Pancreas (tissue), 10 donors: ENCODE results near the gene GSE1. TPM values are rescaled to one million over a fixed set of nuclear protein-coding genes. Genes with fewer than 3 reads are reported as not detected.

Experiments
- ATAC-seq, 4 donors: fragments of 200-7000 bp; cut with Tn5 transposase; one replicate each; pipeline versions ENCODE4 v1.8.0 to v1.9.1; 2020; ENCODE audit warnings: mild to moderate bottlenecking in 4 of 4, moderate library complexity in 4 of 4
- DNase-seq, 6 donors: peaks; one replicate each; pipeline ENCODE4 v3.0.0-alpha.2; 2020
- FAIRE-seq: peaks from 2 replicates; lab custom pipeline; 2012; peaks lifted over from hg19 to GRCh38; lab: Jason Lieb, UNC
- H3K27ac ChIP-seq, 4 donors: fragments of 200-600 bp; sonication (generic); 1 replicate in 3 of 4; 2 replicates in 1 of 4; pipeline versions ENCODE4 v1.5.0 to v1.8.0; 2020
- H3K27me3 ChIP-seq, 4 donors: fragments of 200-600 bp; one replicate each; pipeline ENCODE4 v1.8.0; 2021
- H3K36me3 ChIP-seq, 3 donors: fragments of 200-600 bp; sonication (generic) in 1 of 3; one replicate each; pipeline versions ENCODE4 v1.5.0 to v1.8.0; 2020 to 2021
- H3K4me1 ChIP-seq, 3 donors: fragments of 200-600 bp; one replicate each; pipeline ENCODE4 v1.8.0; 2021
- H3K4me3 ChIP-seq, 4 donors: fragments of 200-600 bp; sonication (generic) in 2 of 4; one replicate each; pipeline versions ENCODE4 v1.5.0 to v1.8.0; 2020 to 2021
- H3K9me3 ChIP-seq, 4 donors: fragments of 200-600 bp; one replicate each; pipeline ENCODE4 v1.8.0; 2021
- WGBS, 2 donors: extraction: QIAGEN DNeasy Blood & Tissue Kit; methylation state at CpG; one replicate each; pipeline ENCODE4 v1.1.7; 2013; 5-methylcytosine and 5-hydroxymethylcytosine counted together
- intact Hi-C, 3 donors: fragments of 100-400 bp; cut with DNase I; formaldehyde crosslinking; loops; one replicate each; pipeline versions ENCODE4 v1.11.1 to v1.14.2; 2022
- polyA plus RNA-seq, 2 donors: library from polyadenylated mRNA; stranded (reverse); fragments of 200-250 nt; gene quantifications; one replicate each; pipeline ENCODE4 v1.2.3, GENCODE V29; 2013
- total RNA-seq, 6 donors: library from RNA; stranded (reverse); fragmentation: NEBNext Ultra II Directional in 4 of 6; extraction: Animal tissue kit (Norgen Biotek cat#: 25700) in 4 of 6; gene quantifications; one replicate each; pipeline versions ENCODE4 v1.2.1 to v1.2.4, GENCODE V29; 2021 to 2023
- TF ChIP-seq, protein P1 (sequence below), 4 donors: fragments of 200-600 bp; sonication (generic) in 3 of 4; IDR thresholded peaks; one replicate each; pipeline versions ENCODE4 v1.5.0 to v1.8.0; 2021; ENCODE audit warnings: antibody characterized with exemption in 4 of 4
- donor health status: healthy with polysubstance abuse.
- donor health status: DM: no; HTN: no; CAD: no; lungs with moderate emphysema.
- donor health status: DM: no; HTN: no; CAD: no.
- donor health status: control.
- donor health status: control.
- donor health status: Bipolar disorder and iron deficiency.
- donor health status: DM: yes; HTN: yes; CAD: no.
- donor health status: DM: no; HTN: no; CAD: no.
- donor health status: DM: no; HTN: no; CAD: no.
- donor health status: DM: yes; HTN: yes; CAD: no.

GSE1 gene
- total and polyA plus RNA-seq, 8 donors: 32.0 to 61.5 (median 41.9) TPM

DNA sequence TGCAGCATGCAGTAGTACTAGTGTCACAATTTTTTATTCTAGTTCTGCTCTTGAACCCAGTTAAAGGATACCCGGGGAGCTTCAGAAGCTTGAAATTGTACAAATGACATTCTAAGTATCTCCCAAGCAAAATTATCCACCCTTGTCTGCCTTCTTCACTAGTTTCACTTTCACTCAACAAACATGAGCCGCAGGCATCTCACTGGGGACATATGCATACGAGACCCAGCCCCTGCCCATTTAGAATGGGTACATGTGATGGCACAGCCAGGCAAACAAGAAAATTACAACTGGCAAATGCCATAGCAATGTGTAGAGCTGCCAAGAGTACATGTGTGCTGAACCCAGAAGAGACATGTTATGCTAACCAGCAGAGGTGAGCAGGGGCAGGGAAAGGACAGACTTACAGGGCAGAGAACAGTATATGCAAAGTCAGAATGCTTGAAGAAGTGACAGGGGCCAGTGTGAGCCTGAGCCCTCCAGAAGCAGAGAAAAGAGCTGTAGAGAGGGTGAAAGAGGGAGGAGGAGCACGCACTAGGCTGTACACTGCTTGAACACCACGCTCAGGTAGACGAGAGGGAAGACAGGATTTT, 67.3 kb downstream of the GSE1 start:
- DNase-seq (peak in 1 of 6 donors; percentile 2), FAIRE-seq (no peak), ATAC-seq (peak in 1 of 4 donors; percentile 12)
- Histone ChIP-seq H3K9me3 (no peaks in the 10 kb centered on the region), H3K36me3 (peaks cover 0 to 8% (median 0%) of the 10 kb centered on the region in 3 donors), H3K4me3 (no peak overlapping the region), H3K4me1 (peaks cover 0 to 1% (median 0%) of the 10 kb centered on the region in 3 donors), H3K27ac (no peak overlapping the region), H3K27me3 (no peaks in the 10 kb centered on the region)
- WGBS, 2 donors: 86 to 89% methylated on average over 6 of the region's 6 CpGs
- intact Hi-C loops: no loop called here
- TF ChIP-seq, protein P1, sequence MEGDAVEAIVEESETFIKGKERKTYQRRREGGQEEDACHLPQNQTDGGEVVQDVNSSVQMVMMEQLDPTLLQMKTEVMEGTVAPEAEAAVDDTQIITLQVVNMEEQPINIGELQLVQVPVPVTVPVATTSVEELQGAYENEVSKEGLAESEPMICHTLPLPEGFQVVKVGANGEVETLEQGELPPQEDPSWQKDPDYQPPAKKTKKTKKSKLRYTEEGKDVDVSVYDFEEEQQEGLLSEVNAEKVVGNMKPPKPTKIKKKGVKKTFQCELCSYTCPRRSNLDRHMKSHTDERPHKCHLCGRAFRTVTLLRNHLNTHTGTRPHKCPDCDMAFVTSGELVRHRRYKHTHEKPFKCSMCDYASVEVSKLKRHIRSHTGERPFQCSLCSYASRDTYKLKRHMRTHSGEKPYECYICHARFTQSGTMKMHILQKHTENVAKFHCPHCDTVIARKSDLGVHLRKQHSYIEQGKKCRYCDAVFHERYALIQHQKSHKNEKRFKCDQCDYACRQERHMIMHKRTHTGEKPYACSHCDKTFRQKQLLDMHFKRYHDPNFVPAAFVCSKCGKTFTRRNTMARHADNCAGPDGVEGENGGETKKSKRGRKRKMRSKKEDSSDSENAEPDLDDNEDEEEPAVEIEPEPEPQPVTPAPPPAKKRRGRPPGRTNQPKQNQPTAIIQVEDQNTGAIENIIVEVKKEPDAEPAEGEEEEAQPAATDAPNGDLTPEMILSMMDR (IDR thresholded peaks at IDR 0.05): no peak

DNA sequence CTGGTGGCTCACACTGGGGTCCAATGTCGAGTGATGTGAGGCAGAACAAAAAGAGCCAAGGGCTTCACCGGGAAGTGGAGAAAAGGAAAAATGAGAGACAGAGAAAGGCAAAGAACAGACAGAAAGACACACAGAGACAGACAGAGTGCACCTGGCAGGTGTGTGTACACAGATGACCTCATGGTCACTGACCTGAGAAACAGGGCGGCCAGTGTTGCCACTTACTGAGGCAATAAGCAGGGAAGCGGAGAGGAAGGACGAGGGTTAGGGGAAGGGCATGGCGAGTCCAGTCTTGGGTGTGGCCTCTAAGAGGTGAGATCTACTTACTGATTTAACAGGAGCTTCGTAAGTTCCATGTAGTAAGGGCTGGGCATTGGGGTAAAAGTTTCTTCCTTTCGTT, 68.1 kb downstream of the GSE1 start:
- Histone ChIP-seq H3K27me3 (no peaks in the 10 kb centered on the region), H3K27ac (no peak overlapping the region), H3K36me3 (peaks cover 0 to 3% (median 0%) of the 10 kb centered on the region in 3 donors), H3K9me3 (no peaks in the 10 kb centered on the region), H3K4me3 (no peak overlapping the region), H3K4me1 (no peaks in the 10 kb centered on the region)
- DNase-seq (peak in 1 of 6 donors; percentile 19), ATAC-seq (peak in 2 of 4 donors; percentile 21 to 41), FAIRE-seq (no peak)
- WGBS, 2 donors: 75 to 76% methylated on average over 8 of the region's 8 CpGs
- TF ChIP-seq, protein P1 (IDR thresholded peaks at IDR 0.05): no peak
- intact Hi-C loops: no loop called here

DNA sequence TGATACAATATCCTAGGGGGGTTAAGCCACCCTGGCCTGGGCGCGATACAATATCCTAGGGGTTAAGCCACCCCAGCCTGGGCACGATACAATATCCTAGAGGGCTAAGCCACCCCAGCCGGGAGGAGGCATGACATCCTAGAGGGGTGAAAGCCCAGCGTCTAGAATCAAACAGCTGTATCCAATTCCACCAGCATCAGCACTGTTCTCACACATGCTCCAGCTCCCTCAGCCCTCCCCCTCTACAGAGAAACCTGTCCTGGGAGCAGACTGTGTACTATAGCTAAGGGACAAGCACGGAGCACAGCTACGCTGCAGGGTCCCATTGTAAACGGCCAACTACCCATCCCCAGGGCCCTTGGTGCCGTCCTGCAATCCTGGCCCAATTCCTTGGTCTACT, 69.4 kb downstream of the GSE1 start:
- H3K27me3 ChIP-seq: no peaks in the 10 kb centered on the region
- no peaks in the 10 kb centered on the region for H3K4me1 ChIP-seq
- FAIRE-seq (no peak), DNase-seq (peak in 1 of 6 donors; percentile 51), ATAC-seq (peak in 2 of 4 donors; percentile 45 to 49)
- no peaks in the 10 kb centered on the region for H3K36me3 ChIP-seq
- WGBS, 2 donors: 61 to 73% methylated on average over 9 of the region's 9 CpGs
- intact Hi-C loops: no loop called here
- no peak overlapping the region for H3K4me3 ChIP-seq
- TF ChIP-seq, protein P1 (IDR thresholded peaks at IDR 0.05): no peak
- no peaks in the 10 kb centered on the region for H3K9me3 ChIP-seq
- H3K27ac ChIP-seq: no peak overlapping the region

DNA sequence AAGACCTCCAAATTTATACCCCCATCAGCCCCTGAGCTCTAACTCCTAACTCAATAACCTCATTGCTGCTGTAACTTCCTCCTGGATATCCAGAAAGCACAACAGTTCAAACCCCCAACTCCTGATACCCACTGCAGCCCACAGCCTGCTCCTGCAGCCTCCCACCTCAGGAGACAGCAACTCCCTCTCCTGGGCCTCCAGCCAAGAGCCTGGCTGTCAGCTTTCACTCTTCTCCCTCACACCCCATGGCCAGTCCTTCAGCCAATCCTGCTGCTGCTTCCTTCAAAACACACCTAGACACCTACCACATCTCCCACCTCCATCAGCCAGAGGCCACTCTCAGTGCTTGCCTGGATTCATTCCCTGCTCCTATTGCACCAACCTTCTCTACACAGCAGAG, 70.2 kb downstream of the GSE1 start:
- Histone ChIP-seq H3K4me3 (no peak overlapping the region), H3K36me3 (no peaks in the 10 kb centered on the region)
- intact Hi-C loops: no loop called here

DNA sequence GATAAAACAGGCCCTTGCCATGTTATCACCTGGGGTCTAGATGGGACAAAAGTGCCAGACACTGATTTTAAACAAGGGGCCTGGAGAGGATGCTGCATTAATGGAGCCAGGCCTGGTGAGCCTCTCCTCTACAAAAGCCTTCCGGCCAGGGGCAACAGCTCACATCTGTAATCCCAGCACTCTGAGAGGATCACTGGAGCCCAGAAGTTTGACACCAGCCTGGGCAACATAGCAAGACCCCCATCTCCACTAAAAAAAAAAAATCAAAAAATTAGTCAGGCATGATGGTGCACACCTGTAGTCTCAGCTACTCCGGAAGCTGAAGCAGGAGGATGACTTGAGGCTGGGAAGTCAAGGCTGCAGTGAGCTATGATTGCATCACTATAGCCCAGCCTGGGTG, 72.1 kb downstream of the GSE1 start:
- Histone ChIP-seq H3K36me3 (no peaks in the 10 kb centered on the region), H3K27ac (no peak overlapping the region), H3K4me1 (peaks cover 5 to 7% (median 7%) of the 10 kb centered on the region in 3 donors), H3K9me3 (no peaks in the 10 kb centered on the region), H3K27me3 (no peaks in the 10 kb centered on the region), H3K4me3 (no peak overlapping the region)
- WGBS, 2 donors: 89 to 100% methylated on average over 2 of the region's 2 CpGs
- ATAC-seq (no peak), DNase-seq (peak in 1 of 6 donors; percentile 6), FAIRE-seq (no peak)
- intact Hi-C loops: no loop called here
- TF ChIP-seq, protein P1 (IDR thresholded peaks at IDR 0.05): no peak

More for the DNA sequence above, 70.2 kb downstream of the GSE1 start:
- no peaks in the 10 kb centered on the region for H3K9me3 ChIP-seq
- no peak for FAIRE-seq
- H3K27me3 ChIP-seq: no peaks in the 10 kb centered on the region
- H3K4me1 ChIP-seq: no peaks in the 10 kb centered on the region
- TF ChIP-seq, protein P1 (IDR thresholded peaks at IDR 0.05): no peak
- peak in 1 of 6 donors; percentile 19 for DNase-seq
- H3K27ac ChIP-seq: no peak overlapping the region
- no peak for ATAC-seq
